Left lung (tissue), 10 donors: Measurements from ENCODE around the gene L3MBTL2. TPM values are rescaled to one million over a fixed set of nuclear protein-coding genes. Genes with fewer than 3 reads are reported as not detected.

ENCODE experiments used
- ATAC-seq: fragments of 200-7000 bp; cut with Tn5 transposase; one replicate; pipeline ENCODE4 v1.9.1; 2020; ENCODE audit warnings: moderate library complexity
- DNase-seq, 4 donors: peaks; one replicate each; pipeline ENCODE4 v3.0.0-alpha.2; 2013 to 2020
- H3K27ac ChIP-seq, 2 donors: fragments of 200-600 bp; sonication (generic) in 1 of 2; one replicate each; pipeline versions ENCODE4 v1.5.0 to v1.8.0; 2020 to 2021
- H3K27me3 ChIP-seq, 2 donors: fragments of 200-600 bp; sonication (generic) in 1 of 2; one replicate each; pipeline versions ENCODE4 v1.5.0 to v1.8.0; 2020 to 2021
- H3K36me3 ChIP-seq, 2 donors: fragments of 200-600 bp; sonication (generic) in 1 of 2; one replicate each; pipeline versions ENCODE4 v1.5.0 to v1.8.0; 2020 to 2021
- H3K4me1 ChIP-seq, 2 donors: fragments of 200-600 bp; one replicate each; pipeline ENCODE4 v1.8.0; 2021
- H3K4me3 ChIP-seq, 2 donors: fragments of 200-600 bp; sonication (generic) in 1 of 2; one replicate each; pipeline versions ENCODE4 v1.5.0 to v1.8.0; 2020 to 2021; ENCODE audit warnings: mild to moderate bottlenecking in 1 of 2
- H3K9me3 ChIP-seq, 2 donors: fragments of 200-600 bp; sonication (generic) in 1 of 2; one replicate each; pipeline versions ENCODE4 v1.5.0 to v1.8.0; 2020 to 2021
- CTCF ChIP-seq, 2 donors: fragments of 200-600 bp; sonication (generic) in 1 of 2; IDR thresholded peaks; one replicate each; pipeline versions ENCODE4 v1.5.0 to v1.8.0; 2021; ENCODE audit warnings: antibody characterized with exemption in 2 of 2
- intact Hi-C, 2 donors: fragments of 100-400 bp; cut with DNase I; formaldehyde crosslinking; loops; one replicate each; pipeline versions ENCODE4 v1.11.2 to v1.14.2; 2022
- polyA plus RNA-seq, 6 donors: library from polyadenylated mRNA; unstranded; fragments of 120-200 nt; gene quantifications; one replicate each; pipeline ENCODE4 v1.2.1, GENCODE V29; 2013; ENCODE audit not compliant: insufficient read length in 6 of 6
- total RNA-seq, 2 donors: library from RNA; stranded (reverse); fragmentation: NEBNext Ultra II Directional; extraction: Animal tissue kit (Norgen Biotek cat#: 25700); gene quantifications; one replicate each; pipeline ENCODE4 v1.2.1, GENCODE V29; 2021
- donor health status: DM: no; HTN: yes; CAD: no.
- donor health status: DM: no; HTN: no; CAD: no.

Gene L3MBTL2
- total and polyA plus RNA-seq, 8 donors: 21.8 to 25.9 (median 23.4) TPM

GRCh38 chr22:41240377-41241132 lies 35.4 kb downstream of the L3MBTL2 start, which contains the start of gene CHADL:
Gene CHADL (minus strand): TSS chr22:41240931. CDS start chr22:41240881, 50 bp downstream.
- Histone ChIP-seq H3K4me3 (no peak within 1 kb of the TSS), H3K36me3 (peaks cover 0 to 7% of the 10 kb centered on the region in 2 donors), H3K27ac (no peak within 1 kb of the TSS), H3K4me1 (peaks cover 6 to 17% of the 10 kb centered on the region in 2 donors), H3K9me3 (no peaks in the 10 kb centered on the region), H3K27me3 (no peaks in the 10 kb centered on the region)
- TF ChIP-seq CTCF (IDR thresholded peaks at IDR 0.05): no peak
- ATAC-seq (no peak), DNase-seq (peak in 1 of 4 donors; percentile 28)
- intact Hi-C loops: no loop called here

- Histone ChIP-seq H3K36me3 (peaks cover 0 to 14% of the 10 kb centered on the region in 2 donors), H3K4me1 (peaks cover 6 to 17% of the 10 kb centered on the region in 2 donors), H3K27me3 (no peaks in the 10 kb centered on the region), H3K27ac (no peak overlapping the region), H3K4me3 (no peak overlapping the region), H3K9me3 (no peaks in the 10 kb centered on the region)
- ATAC-seq (no peak), DNase-seq (no peak)
- TF ChIP-seq CTCF (IDR thresholded peaks at IDR 0.05): no peak
- intact Hi-C loops: no loop called here
Observed at GRCh38 chr22:41241133-41241676, 36.1 kb downstream of the L3MBTL2 start.

GRCh38 chr22:41242396-41243117 lies 37.4 kb downstream of the L3MBTL2 start:
- no peak for TF ChIP-seq CTCF (IDR thresholded peaks at IDR 0.05)
- DNase-seq: no peak
- H3K36me3 ChIP-seq: peaks cover 0 to 28% of the 10 kb centered on the region in 2 donors
- ATAC-seq: no peak
- H3K9me3 ChIP-seq: no peaks in the 10 kb centered on the region
- intact Hi-C loops: no loop called here
- no peaks in the 10 kb centered on the region for H3K27me3 ChIP-seq
- no peak overlapping the region for H3K4me3 ChIP-seq
- H3K27ac ChIP-seq: no peak overlapping the region
- peaks cover 0 to 8% of the 10 kb centered on the region in 2 donors for H3K4me1 ChIP-seq

- TF ChIP-seq CTCF (IDR thresholded peaks at IDR 0.05): no peak
- H3K4me3 ChIP-seq: no peak overlapping the region
- intact Hi-C loops: no loop called here
- H3K36me3 ChIP-seq: peaks cover 0 to 36% of the 10 kb centered on the region in 2 donors
- ATAC-seq: no peak
- H3K27me3 ChIP-seq: no peaks in the 10 kb centered on the region
- DNase-seq: no peak
- H3K9me3 ChIP-seq: no peaks in the 10 kb centered on the region
- H3K4me1 ChIP-seq: peaks cover 0 to under 1% of the 10 kb centered on the region in 2 donors
- H3K27ac ChIP-seq: no peak overlapping the region
Observed at GRCh38 chr22:41243361-41243760, 38.2 kb downstream of the L3MBTL2 start.
